Endometrium (tissue), 2 donors: Measurements from ENCODE around the gene COG8.
A peak's percentile ranks its signal among the peaks of the same experiment; 100 is the strongest.
"Not testable (repeated sequence)": the region's sequence is repeated elsewhere in the genome, so short reads cannot be mapped to it uniquely, and the experiment has no call there.

ENCODE experiments used
- FAIRE-seq: peaks from 2 replicates; lab custom pipeline; 2012; peaks lifted over from hg19 to GRCh38; lab: Jason Lieb, UNC
- donor health status: control.
- donor health status: control.

Gene COG8, protein sequence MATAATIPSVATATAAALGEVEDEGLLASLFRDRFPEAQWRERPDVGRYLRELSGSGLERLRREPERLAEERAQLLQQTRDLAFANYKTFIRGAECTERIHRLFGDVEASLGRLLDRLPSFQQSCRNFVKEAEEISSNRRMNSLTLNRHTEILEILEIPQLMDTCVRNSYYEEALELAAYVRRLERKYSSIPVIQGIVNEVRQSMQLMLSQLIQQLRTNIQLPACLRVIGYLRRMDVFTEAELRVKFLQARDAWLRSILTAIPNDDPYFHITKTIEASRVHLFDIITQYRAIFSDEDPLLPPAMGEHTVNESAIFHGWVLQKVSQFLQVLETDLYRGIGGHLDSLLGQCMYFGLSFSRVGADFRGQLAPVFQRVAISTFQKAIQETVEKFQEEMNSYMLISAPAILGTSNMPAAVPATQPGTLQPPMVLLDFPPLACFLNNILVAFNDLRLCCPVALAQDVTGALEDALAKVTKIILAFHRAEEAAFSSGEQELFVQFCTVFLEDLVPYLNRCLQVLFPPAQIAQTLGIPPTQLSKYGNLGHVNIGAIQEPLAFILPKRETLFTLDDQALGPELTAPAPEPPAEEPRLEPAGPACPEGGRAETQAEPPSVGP

DNA sequence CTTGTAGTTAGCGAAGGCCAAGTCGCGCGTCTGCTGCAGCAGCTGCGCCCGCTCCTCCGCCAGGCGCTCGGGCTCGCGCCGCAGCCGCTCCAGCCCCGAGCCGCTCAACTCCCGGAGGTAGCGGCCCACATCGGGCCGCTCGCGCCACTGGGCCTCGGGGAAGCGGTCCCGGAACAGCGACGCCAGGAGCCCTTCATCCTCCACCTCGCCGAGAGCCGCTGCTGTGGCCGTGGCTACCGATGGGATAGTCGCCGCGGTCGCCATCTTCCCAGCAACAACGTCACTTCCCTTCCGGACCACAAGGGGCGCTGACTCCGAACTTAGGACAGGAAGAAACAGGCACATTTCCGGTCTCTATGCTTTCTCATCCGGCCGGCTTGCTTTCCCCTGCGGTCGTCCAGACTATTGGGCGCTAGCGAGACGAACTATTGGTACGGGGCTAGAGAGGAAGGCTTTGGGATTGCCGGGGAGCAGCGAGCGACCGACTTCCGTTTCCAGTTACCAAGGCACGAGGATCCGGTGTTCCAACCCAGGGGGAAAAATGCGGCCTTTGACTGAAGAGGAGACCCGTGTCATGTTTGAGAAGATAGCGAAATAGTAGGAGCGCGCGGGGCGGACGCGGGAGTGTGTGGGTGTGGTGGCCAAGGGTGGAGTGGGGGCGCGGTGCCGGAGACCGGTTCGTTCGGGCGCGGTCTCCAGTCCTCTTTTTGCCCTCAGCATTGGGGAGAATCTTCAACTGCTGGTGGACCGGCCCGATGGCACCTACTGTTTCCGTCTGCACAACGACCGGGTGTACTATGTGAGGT lies at the start of gene COG8, which contains the start of gene NIP7:
Gene COG8, minus strand, starts transcription at position 276 of the 806 bp plus-strand sequence. Its CDS starts 12 bp downstream, at position 264.
Gene NIP7, plus strand, starts transcription at position 484 of the 806 bp plus-strand sequence. Its CDS starts 58 bp downstream, at position 542.
- peak; percentile 94 for FAIRE-seq

- FAIRE-seq, result no peak
Observed at GRCh38 chr16:69386596-69386995, 47.2 kb upstream of the COG8 start.

DNA sequence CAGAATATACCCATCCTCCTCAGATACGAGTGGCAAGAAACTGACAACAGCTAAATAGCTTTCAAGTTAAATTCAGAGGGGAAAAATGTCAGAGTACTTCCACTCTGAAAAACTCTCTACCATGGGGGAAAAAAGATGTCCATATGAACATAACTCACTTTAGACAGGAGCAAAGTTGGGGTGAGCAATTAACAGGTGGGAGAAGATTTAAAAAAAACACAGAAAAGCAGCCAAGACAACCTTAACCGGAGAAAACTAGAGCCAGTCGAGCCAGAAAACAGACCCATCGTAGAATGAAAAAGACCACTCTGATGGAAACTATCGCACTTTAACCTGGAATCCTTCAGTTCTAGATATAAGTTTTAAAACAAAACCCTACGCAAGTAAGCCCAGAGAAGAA lies 45.6 kb upstream of the COG8 start:
- no peak for FAIRE-seq

DNA sequence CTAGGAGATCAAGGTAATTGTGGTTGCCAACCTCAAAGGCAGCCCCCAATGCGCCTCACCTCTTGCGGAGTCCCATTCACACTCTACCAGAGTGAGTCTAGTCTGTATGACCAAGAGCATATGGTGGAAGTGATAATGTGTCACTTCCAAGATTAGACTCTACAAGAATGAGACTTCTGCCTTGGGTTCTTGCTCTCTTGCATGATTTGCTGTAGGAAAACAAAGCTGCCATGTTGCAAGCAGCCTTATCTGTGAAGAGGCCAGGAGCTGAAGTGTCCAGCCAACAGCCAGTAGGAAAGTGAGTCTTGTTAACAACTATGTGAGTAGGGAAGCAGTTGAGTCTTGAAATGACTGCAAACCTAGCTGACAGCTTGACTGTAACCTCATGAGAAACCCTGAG lies 43.1 kb upstream of the COG8 start:
- no peak for FAIRE-seq

DNA sequence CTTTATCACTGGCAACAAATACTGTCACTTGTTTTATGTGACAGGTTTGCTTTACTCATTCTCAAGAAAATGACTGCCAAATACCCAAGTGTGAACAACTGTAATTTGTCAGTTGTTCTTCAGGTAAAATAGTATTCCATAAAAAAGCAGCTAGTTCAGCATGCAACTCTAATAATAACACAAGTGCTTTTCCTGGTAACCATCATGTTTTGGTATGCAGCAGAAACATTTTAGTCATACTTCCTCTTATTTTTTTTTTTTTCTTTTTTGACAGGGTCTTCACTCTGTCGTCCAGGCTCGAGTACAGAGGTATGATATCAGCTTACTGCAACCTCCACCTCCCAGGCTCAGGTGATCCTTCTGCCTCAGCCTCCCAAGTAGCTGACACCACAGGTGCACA lies 41.9 kb upstream of the COG8 start:
- FAIRE-seq, result no peak

- FAIRE-seq, result no peak
Observed at GRCh38 chr16:69378760-69379159, 39.4 kb upstream of the COG8 start.

DNA sequence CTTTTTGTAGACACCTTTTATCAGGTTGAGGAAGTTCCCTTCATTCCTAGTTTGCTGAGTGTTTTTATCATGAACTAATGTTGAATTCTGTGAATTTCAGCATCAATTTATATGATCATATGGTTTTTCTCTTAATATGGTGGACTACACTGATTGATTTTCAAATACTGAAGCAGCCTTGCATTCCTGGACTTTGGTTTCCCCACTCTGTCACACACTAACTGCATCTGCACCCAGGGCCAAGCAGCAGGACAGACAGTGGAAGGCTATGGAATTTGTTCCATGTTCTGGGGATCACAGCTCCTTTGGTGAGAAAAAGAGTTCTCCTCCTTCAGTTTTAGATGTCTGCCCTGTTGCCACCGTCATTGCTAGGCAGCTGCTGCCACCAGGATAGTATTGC lies 38.7 kb upstream of the COG8 start:
- no peak for FAIRE-seq

GRCh38 chr16:69376393-69377059 lies 37.2 kb upstream of the COG8 start:
- FAIRE-seq, result no peak

- no peak for FAIRE-seq
Observed at GRCh38 chr16:69373019-69373418, 33.7 kb upstream of the COG8 start.

GRCh38 chr16:69371564-69371963 lies 32.2 kb upstream of the COG8 start:
- FAIRE-seq, result no peak

DNA sequence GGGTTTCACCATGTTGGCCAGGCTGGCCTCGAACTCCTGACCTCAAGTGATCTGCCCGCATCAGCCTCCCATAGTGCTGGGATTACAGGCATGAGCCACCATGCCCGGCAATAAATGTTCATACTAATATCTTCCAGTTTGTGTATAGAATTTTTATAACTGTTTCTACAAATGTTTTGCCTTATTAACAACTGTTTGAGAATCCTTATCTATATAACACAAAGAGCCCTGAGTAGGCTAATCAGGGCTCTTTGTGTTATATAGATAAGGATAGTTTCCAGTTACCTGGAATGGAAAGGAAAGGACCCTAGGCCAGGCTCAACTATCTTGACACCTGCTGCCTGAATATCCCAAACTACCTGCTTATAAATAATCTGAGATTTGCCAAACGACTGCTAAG lies 29.5 kb upstream of the COG8 start:
- no peak for FAIRE-seq

DNA sequence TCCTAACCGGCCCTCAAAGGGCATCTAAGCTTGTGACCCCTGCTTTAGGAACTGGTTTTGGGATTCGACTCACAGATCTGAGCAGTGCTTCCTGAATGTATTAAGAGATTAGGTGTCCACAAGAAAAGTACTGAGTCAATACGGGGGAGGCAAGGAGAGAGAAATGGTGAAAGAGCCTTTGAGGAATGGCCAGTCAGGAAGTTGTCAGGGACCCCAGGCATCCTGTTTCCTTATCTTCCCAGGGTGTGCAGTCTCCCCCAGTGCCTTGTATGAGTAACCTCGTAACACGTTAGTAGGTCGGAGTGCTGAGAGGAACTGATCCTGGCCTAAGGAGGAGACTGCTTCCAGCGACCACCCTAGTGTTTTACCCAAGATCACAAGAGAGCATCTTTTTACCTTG lies 28.6 kb upstream of the COG8 start:
- no peak for FAIRE-seq

- no peak for FAIRE-seq
Observed at GRCh38 chr16:69366431-69366830, 27.1 kb upstream of the COG8 start.

DNA sequence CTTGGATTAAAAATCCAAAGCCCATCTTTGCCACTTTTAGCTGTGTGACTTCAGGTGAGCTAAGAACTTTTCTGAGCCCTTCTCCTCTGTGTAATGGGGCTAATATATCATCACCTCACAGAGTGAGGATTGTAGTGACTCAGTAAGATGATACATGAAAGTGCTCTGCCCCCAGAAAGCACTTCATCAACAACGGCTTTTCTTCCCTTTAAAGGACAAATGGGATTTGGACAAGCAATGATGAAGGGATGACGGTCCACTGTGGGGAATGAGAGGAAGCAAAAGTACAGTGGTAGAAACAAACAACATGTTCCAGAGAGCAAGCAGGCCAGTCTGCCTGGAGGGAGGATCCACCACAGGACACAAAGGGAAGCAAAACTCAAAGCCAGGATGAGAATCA lies 26.5 kb upstream of the COG8 start:
- no peak for FAIRE-seq

DNA sequence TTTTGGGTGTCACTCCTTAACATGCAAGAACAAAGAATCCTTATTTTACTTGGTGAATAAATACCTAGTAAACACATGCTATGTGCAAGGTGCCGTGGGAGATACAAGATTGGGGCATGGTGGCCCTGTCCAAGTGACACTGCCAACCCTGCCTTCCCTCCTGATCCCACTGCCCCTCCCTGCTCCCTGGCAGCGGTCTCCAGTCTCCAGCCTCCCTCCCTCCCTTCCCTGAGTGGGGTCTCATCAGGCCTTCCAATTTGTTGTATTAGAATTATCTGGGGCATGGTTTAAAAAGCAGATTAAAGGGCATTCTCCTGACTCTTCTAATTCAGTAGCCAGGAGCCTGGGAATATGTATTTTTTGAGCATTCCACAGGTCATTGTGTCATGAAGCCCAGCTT lies 24.7 kb upstream of the COG8 start:
- FAIRE-seq, result no peak

DNA sequence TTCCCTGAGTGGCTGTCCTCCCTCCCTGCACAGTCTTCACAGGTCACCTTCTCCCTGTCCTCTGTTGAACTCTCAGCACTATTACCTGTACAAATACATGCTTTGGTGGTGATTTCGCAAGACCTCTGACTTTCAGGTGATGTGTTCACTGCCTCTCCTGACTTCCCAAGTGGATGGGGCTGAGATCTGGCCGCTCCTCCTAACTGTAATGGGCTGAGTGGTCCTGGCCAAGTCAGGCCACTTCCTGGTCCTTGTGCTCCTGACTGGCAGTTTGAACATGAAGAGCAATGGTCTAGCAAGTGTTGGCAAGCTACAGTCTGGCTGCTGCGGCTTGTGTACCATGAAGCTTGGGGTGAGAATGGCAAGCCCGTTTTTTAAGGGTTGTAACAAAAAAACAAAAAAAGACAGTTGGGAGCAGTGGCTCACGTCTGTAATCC lies 23.9 kb upstream of the COG8 start:
- no peak for FAIRE-seq

DNA sequence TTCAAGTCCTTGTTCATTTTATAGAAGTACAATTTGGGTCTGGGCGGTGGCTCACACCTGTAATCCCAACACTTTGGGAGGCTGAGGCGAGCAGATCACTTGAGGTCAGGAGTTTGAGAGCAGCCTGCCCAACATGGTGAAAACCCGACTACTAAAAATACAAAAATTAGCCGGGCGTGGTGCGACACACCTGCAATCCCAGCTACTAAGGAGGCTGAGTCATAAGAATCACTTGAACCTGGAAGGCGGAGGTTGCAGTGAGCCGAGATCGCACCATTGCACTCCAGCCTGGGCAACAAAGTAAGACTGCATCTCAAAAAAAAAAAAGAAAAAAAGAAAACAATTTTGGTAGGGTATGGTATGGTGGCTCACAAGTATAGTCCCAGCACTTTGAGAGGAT lies 20.7 kb upstream of the COG8 start:
- not testable (repeated sequence) for FAIRE-seq

DNA sequence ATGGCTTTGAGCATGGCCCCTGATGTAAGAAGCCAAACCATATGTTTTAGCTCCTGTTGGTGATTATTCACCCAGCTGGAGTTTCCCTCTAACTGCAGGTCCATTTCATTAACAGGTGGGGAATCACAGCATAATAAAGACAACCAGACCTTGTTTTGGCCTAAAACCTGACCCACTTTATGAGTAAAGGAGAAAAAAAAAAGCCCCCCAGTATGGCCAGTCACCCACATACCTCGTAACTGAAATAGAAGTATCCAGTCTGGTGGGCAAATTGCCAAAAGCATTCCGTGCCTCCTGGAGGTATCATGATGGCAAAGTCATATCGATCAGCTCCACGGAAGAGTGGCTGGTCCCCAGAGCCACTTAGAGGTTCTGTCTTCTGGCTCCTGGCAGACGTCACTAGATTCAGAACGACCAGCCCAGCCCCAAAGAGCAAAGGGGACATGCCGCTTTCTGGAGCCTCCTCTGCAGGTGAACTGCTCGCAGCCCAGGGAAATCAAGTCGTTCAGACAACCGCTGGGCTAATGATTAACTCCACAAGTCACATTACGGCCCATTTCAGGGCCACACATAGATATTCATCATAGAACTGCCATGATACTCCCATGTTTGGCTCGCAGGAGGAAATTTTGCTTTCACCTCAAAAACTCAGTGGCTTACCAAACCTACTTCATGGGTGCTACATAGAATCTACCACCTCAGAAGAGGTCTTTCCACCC lies 12.1 kb upstream of the COG8 start, which contains the start of gene TMED6:
Gene TMED6, minus strand, starts transcription at position 478 of the 719 bp plus-strand sequence. Its CDS starts 33 bp downstream, at position 445.
- FAIRE-seq, result no peak

GRCh38 chr16:69350536-69351133 lies 11.3 kb upstream of the COG8 start:
- no peak for FAIRE-seq

- no peak for FAIRE-seq
Observed at GRCh38 chr16:69349536-69349935, 10.2 kb upstream of the COG8 start.

GRCh38 chr16:69348222-69348621 lies 8.9 kb upstream of the COG8 start:
- no peak for FAIRE-seq
